Ishikawa (cell line): ENCODE data around the gene CDX1.

Experiments used
- CEBPB ChIP-seq: IDR thresholded peaks from 2 replicates; pipeline ENCODE4 v1.6.1; 2012
- CREB1 ChIP-seq: IDR thresholded peaks from 2 replicates; pipeline ENCODE4 v1.6.1; 2012; ENCODE audit warnings: low read depth
- EGR1 ChIP-seq: IDR thresholded peaks from 2 replicates; pipeline ENCODE4 v1.6.1; 2012
- EP300 ChIP-seq: IDR thresholded peaks from 2 replicates; pipeline ENCODE4 v1.6.1; 2012; ENCODE audit warnings: borderline replicate concordance
- FOXM1 ChIP-seq: IDR thresholded peaks from 2 replicates; pipeline ENCODE4 v1.6.1; 2012; ENCODE audit warnings: low read depth, borderline replicate concordance
- NFIC ChIP-seq: IDR thresholded peaks from 2 replicates; pipeline ENCODE4 v1.6.1; 2012
- RAD21 ChIP-seq: IDR thresholded peaks from 2 replicates; pipeline ENCODE4 v1.6.1; 2012; ENCODE audit warnings: low read depth
- TAF1 ChIP-seq: IDR thresholded peaks from 2 replicates; pipeline ENCODE4 v1.6.1; 2012; ENCODE audit warnings: low read depth, mild to moderate bottlenecking
- TCF12 ChIP-seq: IDR thresholded peaks from 2 replicates; pipeline ENCODE4 v1.6.1; 2012; ENCODE audit warnings: low read depth
- TEAD4 ChIP-seq: IDR thresholded peaks from 2 replicates; pipeline ENCODE4 v1.6.1; 2012
- YY1 ChIP-seq: IDR thresholded peaks from 2 replicates; pipeline ENCODE4 v1.6.1; 2012; ENCODE audit warnings: low read depth
- ZBTB7A ChIP-seq: IDR thresholded peaks from 2 replicates; pipeline ENCODE4 v1.6.1; 2012; ENCODE audit warnings: low read depth
- TF ChIP-seq, protein P1 (sequence below): IDR thresholded peaks from 2 replicates; pipeline ENCODE4 v1.6.1; 2012
- TF ChIP-seq, protein P2 (sequence below): IDR thresholded peaks from 2 replicates; pipeline ENCODE4 v1.6.1; 2012
- TF ChIP-seq, protein P3 (sequence below): IDR thresholded peaks from 2 replicates; pipeline ENCODE4 v1.6.1; 2012; ENCODE audit warnings: low read depth, mild to moderate bottlenecking

The CDX1 gene

DNA sequence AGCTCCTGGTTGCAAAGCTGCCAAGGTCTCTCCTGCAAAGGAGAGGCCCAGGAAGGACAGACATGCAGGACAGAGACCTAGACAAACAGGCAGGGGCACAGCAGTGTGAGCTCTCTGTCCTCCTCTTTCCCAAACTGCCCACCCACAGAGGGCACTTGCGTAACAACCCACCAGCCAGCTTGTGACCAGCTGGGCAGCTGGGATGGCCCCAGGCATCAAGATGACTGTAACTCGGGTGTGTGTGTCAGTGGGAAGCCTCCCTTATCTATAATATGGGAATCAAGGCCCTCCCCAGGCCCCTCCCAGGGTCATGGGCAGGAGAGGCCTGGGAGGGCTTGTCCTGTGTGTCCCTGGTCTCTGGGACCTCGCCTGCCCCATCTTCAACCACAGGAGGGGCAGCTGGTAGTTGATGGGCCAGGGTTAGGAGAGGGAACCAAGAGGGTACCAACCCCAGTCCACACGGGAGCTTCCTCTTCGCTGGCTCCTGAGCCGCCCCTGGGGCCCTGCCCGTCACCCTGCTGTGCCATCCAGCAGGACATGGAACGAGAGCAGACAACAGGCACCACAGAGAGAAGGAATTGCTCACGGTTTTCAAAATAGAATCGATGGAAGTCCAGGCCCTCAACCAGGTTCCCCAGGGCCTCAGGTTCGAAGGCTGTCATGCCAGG, 61.2 kb downstream of the CDX1 start:
- TF ChIP-seq, protein P1, sequence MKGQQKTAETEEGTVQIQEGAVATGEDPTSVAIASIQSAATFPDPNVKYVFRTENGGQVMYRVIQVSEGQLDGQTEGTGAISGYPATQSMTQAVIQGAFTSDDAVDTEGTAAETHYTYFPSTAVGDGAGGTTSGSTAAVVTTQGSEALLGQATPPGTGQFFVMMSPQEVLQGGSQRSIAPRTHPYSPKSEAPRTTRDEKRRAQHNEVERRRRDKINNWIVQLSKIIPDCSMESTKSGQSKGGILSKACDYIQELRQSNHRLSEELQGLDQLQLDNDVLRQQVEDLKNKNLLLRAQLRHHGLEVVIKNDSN = no peak
- peak; percentile 40; the same call in 1 of the 2 replicates for TF ChIP-seq CEBPB

DNA sequence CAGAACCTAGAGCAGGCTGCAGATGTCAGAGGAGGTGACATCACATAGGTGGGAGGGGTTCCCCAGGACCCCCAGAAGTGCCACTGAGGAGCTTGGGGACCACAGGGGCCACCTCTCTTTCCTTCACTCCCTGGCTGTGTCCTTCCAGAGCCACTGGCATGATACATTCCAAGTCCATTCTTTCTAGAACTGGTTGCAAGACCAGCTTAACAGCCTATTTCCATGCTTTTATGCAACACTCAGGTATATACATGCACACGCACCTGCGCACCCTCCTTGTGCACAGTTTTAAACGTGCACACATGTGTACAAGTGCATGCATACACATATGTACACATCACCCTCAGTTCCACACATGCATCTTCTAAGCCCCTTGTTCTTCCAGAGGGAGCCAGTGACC, 63.0 kb downstream of the CDX1 start:
- TF ChIP-seq FOXM1 (no peak), CREB1 (no peak), YY1 (no peak), TEAD4 (no peak), EP300 (no peak)
- TF ChIP-seq, protein P1 = no peak
- TF ChIP-seq, protein P2, sequence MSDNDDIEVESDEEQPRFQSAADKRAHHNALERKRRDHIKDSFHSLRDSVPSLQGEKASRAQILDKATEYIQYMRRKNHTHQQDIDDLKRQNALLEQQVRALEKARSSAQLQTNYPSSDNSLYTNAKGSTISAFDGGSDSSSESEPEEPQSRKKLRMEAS = no peak

DNA sequence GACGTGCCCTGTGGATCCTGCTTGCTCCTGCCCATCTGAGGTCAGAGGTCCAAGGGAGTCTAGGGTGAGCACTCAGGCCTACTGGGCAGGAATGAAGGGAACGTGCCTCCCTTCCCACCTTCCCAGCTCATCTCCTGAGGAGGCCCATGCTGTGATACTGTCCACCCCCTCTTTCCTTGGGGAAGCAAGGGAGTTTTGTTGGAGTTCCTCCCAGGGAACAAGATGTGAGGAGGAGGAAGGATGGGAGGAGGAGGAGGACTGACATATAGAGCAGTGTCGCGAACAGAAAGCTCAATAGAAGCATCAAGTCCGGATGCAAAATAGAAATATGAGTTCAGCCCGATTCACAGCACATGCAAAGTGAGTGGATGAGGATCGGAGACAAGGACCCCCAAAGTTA, 64.3 kb downstream of the CDX1 start:
- TF ChIP-seq, protein P3, sequence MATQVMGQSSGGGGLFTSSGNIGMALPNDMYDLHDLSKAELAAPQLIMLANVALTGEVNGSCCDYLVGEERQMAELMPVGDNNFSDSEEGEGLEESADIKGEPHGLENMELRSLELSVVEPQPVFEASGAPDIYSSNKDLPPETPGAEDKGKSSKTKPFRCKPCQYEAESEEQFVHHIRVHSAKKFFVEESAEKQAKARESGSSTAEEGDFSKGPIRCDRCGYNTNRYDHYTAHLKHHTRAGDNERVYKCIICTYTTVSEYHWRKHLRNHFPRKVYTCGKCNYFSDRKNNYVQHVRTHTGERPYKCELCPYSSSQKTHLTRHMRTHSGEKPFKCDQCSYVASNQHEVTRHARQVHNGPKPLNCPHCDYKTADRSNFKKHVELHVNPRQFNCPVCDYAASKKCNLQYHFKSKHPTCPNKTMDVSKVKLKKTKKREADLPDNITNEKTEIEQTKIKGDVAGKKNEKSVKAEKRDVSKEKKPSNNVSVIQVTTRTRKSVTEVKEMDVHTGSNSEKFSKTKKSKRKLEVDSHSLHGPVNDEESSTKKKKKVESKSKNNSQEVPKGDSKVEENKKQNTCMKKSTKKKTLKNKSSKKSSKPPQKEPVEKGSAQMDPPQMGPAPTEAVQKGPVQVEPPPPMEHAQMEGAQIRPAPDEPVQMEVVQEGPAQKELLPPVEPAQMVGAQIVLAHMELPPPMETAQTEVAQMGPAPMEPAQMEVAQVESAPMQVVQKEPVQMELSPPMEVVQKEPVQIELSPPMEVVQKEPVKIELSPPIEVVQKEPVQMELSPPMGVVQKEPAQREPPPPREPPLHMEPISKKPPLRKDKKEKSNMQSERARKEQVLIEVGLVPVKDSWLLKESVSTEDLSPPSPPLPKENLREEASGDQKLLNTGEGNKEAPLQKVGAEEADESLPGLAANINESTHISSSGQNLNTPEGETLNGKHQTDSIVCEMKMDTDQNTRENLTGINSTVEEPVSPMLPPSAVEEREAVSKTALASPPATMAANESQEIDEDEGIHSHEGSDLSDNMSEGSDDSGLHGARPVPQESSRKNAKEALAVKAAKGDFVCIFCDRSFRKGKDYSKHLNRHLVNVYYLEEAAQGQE = no peak
- TF ChIP-seq FOXM1 (no peak), TAF1 (no peak), RAD21 (no peak), ZBTB7A (no peak), YY1 (no peak), CEBPB (no peak), EP300 (no peak), TCF12 (no peak), TEAD4 (no peak), NFIC (no peak), CREB1 (no peak), EGR1 (no peak)
- TF ChIP-seq, protein P1 = no peak
- TF ChIP-seq, protein P2 = no peak
